GM12864 (cell line): ENCODE results near the gene LRP6.

Experiments used
- DNase-seq: peaks from one replicate; pipeline ENCODE4 v3.0.0-alpha.2; 2011; ENCODE audit warnings: low read depth
- H3K4me3 ChIP-seq: 2 replicates; pipeline ENCODE4 v1.5.1; 2011; ENCODE audit warnings: mild to moderate bottlenecking, low read depth, low read length, control low read depth
- CTCF ChIP-seq: IDR thresholded peaks from 2 replicates; pipeline ENCODE4 v1.5.1; 2011; ENCODE audit warnings: low read depth, mild to moderate bottlenecking, moderate library complexity, low read length, control low read depth, inconsistent platforms; ENCODE audit errors: missing control alignments

LRP6 gene

GRCh38 chr12:12294215-12295005 is 27.6 kb upstream of the LRP6 start:
- no peak overlapping the region for H3K4me3 ChIP-seq
- DNase-seq, result no peak
- TF ChIP-seq CTCF, result no peak

- TF ChIP-seq CTCF, result no peak
- no peak overlapping the region for H3K4me3 ChIP-seq
- DNase-seq, result no peak
Measured at GRCh38 chr12:12290206-12290605, 23.4 kb upstream of the LRP6 start.

- no peak for DNase-seq
- H3K4me3 ChIP-seq, result no peak overlapping the region
- no peak for TF ChIP-seq CTCF
Measured at GRCh38 chr12:12286441-12286840, 19.6 kb upstream of the LRP6 start.

- no peak for TF ChIP-seq CTCF
- H3K4me3 ChIP-seq, result no peak overlapping the region
- DNase-seq, result no peak
Measured at GRCh38 chr12:12282761-12283425, 16.0 kb upstream of the LRP6 start.

- no peak for TF ChIP-seq CTCF
- H3K4me3 ChIP-seq, result no peak overlapping the region
Measured at GRCh38 chr12:12282202-12282601, 15.4 kb upstream of the LRP6 start.

GRCh38 chr12:12281134-12281533 is 14.3 kb upstream of the LRP6 start:
- H3K4me3 ChIP-seq, result no peak overlapping the region
- no peak for DNase-seq
- TF ChIP-seq CTCF, result no peak

More at GRCh38 chr12:12282202-12282601, 15.4 kb upstream of the LRP6 start:
- DNase-seq, result no peak
